Cardiac fibroblast (primary cell): ENCODE data around the gene CDK14.

ENCODE experiments used
- DNase-seq, 2 donors: peaks; one replicate each; pipeline versions ENCODE4 v3.0.0 to v3.0.0-alpha.2; 2010; ENCODE audit warnings: low read depth in 2 of 2
- H3K4me3 ChIP-seq, 2 donors: replicated peaks in 1 of 2; 1 replicate in 1 of 2; 2 replicates in 1 of 2; pipeline ENCODE4 v1.5.1; 2011; ENCODE audit warnings: low read depth in 2 of 2, low read length in 2 of 2, mild to moderate bottlenecking in 2 of 2, moderate library complexity in 1 of 2
- TF ChIP-seq, protein P1 (sequence below): IDR thresholded peaks from one replicate; pipeline ENCODE4 v1.5.1; 2011; ENCODE audit warnings: low read depth, mild to moderate bottlenecking, low read length, inconsistent platforms

The CDK14 gene

DNA sequence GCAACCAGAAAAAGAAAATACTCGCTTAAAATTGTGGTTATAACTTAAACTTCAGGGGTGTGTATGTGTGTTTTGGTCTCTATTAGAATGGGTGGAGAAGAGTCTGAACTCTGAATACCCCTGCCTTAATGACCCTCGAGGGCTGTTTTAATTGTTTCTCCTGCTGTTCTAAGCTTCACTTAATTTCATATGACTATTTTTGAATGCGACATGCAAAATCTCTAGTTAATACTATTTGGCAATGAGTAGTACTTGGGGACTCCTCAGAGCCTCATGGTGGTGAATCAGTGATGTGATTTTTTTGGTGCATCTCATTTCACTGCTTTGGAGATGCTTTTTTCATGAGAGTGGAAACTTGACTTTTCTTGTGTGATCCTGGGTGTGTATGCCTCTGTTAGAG, 178.6 kb downstream of the CDK14 start:
- no peak for DNase-seq
- H3K4me3 ChIP-seq, result no peak overlapping the region
- TF ChIP-seq, protein P1, sequence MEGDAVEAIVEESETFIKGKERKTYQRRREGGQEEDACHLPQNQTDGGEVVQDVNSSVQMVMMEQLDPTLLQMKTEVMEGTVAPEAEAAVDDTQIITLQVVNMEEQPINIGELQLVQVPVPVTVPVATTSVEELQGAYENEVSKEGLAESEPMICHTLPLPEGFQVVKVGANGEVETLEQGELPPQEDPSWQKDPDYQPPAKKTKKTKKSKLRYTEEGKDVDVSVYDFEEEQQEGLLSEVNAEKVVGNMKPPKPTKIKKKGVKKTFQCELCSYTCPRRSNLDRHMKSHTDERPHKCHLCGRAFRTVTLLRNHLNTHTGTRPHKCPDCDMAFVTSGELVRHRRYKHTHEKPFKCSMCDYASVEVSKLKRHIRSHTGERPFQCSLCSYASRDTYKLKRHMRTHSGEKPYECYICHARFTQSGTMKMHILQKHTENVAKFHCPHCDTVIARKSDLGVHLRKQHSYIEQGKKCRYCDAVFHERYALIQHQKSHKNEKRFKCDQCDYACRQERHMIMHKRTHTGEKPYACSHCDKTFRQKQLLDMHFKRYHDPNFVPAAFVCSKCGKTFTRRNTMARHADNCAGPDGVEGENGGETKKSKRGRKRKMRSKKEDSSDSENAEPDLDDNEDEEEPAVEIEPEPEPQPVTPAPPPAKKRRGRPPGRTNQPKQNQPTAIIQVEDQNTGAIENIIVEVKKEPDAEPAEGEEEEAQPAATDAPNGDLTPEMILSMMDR, result no peak

DNA sequence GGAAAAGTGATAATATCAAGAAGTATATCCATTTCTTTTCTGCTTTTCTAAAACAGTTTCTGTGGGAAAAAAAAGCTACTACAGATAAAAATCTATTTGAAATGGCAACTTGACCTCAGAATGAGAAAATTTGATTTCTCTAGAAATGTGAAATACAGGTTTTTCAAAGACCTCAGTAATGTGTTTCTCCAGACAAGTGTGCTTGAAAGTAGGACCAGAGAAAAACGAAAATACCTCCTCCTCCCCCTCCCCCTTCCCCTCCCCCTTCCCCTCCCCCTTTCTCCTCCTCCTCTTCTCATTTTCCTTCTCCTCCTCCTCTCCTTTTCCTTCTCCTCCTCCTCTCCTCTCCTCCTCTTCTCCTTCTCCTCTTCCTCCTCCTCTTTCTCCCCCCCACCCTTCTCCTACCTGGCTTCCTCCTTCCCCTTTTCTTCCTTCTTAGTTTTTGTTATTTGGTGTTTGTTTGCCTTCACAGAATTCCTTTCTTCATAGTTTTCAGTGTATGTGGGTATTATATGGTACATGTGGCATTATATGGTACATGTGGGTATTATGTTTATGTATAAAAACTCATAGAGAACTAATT, 179.4 kb downstream of the CDK14 start:
- DNase-seq, result no peak
- TF ChIP-seq, protein P1, result no peak
- H3K4me3 ChIP-seq, result no peak overlapping the region

DNA sequence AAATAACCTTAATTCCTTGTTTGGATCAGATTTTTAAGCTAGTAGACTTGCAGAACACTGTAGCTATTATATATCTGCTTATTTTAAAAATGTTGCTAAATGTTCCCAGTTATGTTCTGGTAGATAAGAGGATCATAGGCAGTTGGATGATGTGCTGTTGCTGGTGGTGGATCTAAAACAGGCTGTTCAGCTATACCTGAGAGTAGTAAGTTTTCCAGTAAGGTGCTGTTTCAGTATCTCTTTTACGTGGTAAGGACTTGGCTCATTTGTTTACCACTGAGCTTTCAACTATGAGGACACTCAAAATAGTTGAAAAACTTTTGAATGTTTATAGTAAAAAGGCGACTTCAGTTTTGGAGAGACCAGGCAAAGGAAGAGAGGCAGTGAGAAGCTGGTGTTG, 180.9 kb downstream of the CDK14 start:
- TF ChIP-seq, protein P1, result no peak
- DNase-seq, result no peak
- H3K4me3 ChIP-seq, result no peak overlapping the region

DNA sequence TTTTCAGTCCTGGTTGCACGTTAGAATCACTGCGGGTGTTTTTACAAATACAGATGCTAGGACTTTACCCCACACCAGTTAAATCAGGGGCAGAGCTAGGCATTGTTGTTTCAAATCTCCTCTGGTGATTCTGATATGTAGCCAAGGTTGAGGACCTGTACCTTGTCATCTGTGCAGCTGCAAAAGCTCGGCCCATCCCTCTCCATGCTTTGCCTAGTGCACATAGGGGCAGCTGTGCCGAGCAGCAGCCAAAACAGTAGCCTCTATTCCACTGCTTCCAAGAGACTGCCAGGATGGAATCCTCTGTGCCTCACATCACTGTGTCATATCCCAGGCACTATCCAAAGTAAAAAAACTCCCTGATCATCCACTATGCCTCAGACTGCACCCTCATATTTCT, 181.3 kb downstream of the CDK14 start:
- H3K4me3 ChIP-seq, result no peak overlapping the region
- TF ChIP-seq, protein P1, result no peak
- no peak for DNase-seq

DNA sequence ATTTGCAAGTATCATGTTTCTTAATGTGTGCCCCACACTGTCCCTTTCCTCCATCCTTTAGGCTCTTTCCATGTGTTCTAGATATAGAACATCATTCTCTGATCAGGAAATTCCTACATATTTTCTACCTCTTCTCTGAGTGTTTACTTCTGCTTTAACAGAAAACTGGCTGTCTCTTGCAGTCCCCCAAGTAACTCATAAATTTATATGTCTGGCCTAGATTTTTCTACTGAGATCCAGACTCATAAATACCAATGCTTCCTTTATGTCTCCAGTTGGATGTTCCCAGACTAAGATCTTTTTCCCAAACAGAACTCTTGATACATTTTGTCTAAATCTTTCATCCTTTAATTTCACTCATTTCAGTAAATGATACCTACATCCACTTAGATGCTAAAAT, 181.8 kb downstream of the CDK14 start:
- H3K4me3 ChIP-seq, result no peak overlapping the region
- TF ChIP-seq, protein P1, result no peak
- no peak for DNase-seq

DNA sequence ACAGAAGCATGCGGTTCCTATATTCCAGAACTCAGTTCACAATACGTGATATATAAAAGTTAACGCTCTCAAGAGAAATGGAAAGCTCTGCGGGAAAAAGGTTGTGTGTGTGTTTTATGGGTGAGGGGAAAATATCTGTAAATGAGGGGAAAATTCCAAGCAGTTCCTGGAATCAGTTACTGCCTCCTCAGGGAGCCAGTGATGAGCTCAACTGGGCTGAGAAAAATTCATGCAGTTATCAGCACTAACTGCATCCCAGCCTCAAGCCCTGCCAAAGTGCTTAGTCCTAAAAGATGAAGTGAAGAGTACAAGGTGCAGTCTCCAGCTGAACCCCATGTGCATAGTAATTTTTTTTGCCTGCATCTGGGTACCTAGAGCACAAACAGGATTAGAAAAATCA, 191.9 kb downstream of the CDK14 start:
- peak in 1 of 2 donors; percentile 46 for DNase-seq
- TF ChIP-seq, protein P1, result no peak
- H3K4me3 ChIP-seq, result no peak overlapping the region

DNA sequence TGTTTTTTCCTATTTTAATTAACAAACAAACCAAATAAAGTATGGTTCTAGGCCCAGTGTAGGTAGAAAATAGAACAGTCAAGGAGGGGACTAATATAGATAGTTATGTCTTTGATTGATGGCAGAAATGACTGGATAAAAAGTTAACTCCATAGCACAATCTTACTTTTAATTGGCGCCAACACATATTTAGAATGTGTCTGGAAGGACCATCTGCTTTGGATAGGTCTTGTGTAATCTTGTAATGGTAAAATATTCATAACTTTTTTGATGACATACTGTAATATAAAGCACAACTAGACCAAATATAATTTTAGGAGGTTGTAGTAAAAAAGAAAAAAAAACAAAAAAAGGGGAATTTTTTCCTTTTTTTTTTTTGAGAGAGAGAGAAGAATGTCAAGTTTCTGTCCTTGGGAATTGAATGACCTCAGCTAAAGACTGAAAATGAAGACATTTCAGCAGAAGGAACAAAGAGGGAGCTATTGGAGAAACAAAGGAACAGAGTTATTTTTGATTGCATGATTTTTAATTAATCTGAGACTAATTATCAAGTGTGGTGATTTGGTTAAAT, 193.7 kb downstream of the CDK14 start:
- TF ChIP-seq, protein P1, result no peak
- DNase-seq, result no peak
- H3K4me3 ChIP-seq, result no peak overlapping the region
